HG03095 (cell line): ENCODE data around the gene SFRP5.

Experiments
- ATAC-seq: cut with Tn5 transposase; IDR thresholded peaks from one replicate; pipeline ENCODE4 v1.9.1; 2021; ENCODE audit warnings: moderate library complexity; ENCODE audit not compliant: unreplicated experiment

Gene SFRP5

GRCh38 chr10:97771913-97772823 lies at the start of gene SFRP5:
SFRP5 (minus strand) TSS chr10:97771999; CDS start chr10:97771833, 166 bp downstream.
- no peak for ATAC-seq

GRCh38 chr10:97820096-97820704 lies 48.4 kb upstream of the SFRP5 start:
- no peak for ATAC-seq

GRCh38 chr10:97818572-97818971 lies 46.8 kb upstream of the SFRP5 start:
- no peak for ATAC-seq

GRCh38 chr10:97816609-97817008 lies 44.8 kb upstream of the SFRP5 start:
- ATAC-seq, result no peak

- ATAC-seq, result no peak
Measured at GRCh38 chr10:97814996-97815395, 43.2 kb upstream of the SFRP5 start.

- ATAC-seq, result no peak
Measured at GRCh38 chr10:97813311-97813710, 41.5 kb upstream of the SFRP5 start.

GRCh38 chr10:97812696-97813095 lies 40.9 kb upstream of the SFRP5 start:
- ATAC-seq, result no peak

- ATAC-seq, result no peak
Measured at GRCh38 chr10:97811958-97812357, 40.2 kb upstream of the SFRP5 start.

GRCh38 chr10:97810446-97810845 lies 38.6 kb upstream of the SFRP5 start:
- no peak for ATAC-seq

- no peak for ATAC-seq
Measured at GRCh38 chr10:97805949-97806348, 34.1 kb upstream of the SFRP5 start.

- no peak for ATAC-seq
Measured at GRCh38 chr10:97805096-97805884, 33.5 kb upstream of the SFRP5 start.

- no peak for ATAC-seq
Measured at GRCh38 chr10:97801422-97801821, 29.6 kb upstream of the SFRP5 start.

- ATAC-seq, result no peak
Measured at GRCh38 chr10:97800474-97800873, 28.7 kb upstream of the SFRP5 start.

- no peak for ATAC-seq
Measured at GRCh38 chr10:97798958-97799610, 27.3 kb upstream of the SFRP5 start.

- ATAC-seq, result no peak
Measured at GRCh38 chr10:97796651-97797050, 24.9 kb upstream of the SFRP5 start.

GRCh38 chr10:97795886-97796285 lies 24.1 kb upstream of the SFRP5 start:
- ATAC-seq, result no peak

- ATAC-seq, result no peak
Measured at GRCh38 chr10:97791824-97792721, 20.3 kb upstream of the SFRP5 start.

- ATAC-seq, result no peak
Measured at GRCh38 chr10:97789770-97790397, 18.1 kb upstream of the SFRP5 start.
